ENCODE data around the gene DSCAML1. TPM values are rescaled to one million over a fixed set of nuclear protein-coding genes. Genes with fewer than 3 reads are reported as not detected.

Gene DSCAML1
- total and polyA plus RNA-seq, 4 experiments from 2014 or later = 1.00 to 1.0 TPM; not detected in 2

- H3K4me3 Mint-ChIP-seq = peak overlapping the region in 2 of 8 donors; percentile 17 to 53
- POLR2A ChIA-PET (ENCODE audit: partially characterized antibody) = no interaction called here
Measured at GRCh38 chr11:117529816-117530215, 267.2 kb downstream of the DSCAML1 start.

DNA sequence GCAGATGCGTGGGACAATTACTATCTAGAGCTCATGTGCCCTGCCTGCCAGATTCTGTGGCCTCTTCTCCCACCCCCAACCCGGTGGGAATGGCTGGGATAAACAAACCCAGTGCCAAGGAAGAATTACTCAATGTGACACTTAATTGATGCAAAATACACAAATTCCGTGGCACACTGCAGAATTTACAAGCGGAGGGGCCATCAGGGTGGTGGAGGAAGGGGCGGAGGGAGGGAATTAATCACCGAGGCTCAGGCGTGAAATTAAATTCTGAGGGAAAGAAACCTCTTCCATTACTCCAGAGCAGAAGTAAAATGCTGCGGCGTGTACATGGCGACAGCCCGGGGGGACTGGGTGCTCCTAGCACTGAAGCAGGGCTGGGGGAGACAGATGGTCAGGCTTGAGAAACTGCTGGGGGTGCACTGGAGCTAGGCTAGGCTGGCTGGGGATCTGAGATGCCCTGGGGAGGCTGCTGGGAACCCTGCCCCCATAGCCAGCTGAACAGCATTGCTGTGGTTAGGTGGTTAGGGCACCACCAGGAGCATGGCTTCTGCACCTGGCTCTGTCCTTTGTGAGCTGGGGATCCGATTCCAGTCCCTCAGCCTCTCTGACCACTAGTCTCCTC lies 268.8 kb downstream of the DSCAML1 start:
- Histone ChIP-seq H3K27ac (ENCODE audit: low read depth, low read length) (no peak overlapping the region), H3K4me1 (ENCODE audit: insufficient read depth, low read length) (no peaks in the 10 kb centered on the region), H3K4me3 (ENCODE audit: low read length in 2 of 2) (no peak overlapping the region), H3K36me3 (ENCODE audit: insufficient read depth, low read length) (no peaks in the 10 kb centered on the region), H3K27me3 (ENCODE audit: insufficient read depth, low read length) (no peaks in the 10 kb centered on the region), H3K9me3 (ENCODE audit: control insufficient read depth in 1 of 2, low read length in 2 of 2) (no peaks in the 10 kb centered on the region)
- no peaks in the 10 kb centered on the region for H3K36me3 Mint-ChIP-seq
- intact Hi-C loops (cut with micrococcal nuclease) = no loop called here
- H3K9me3 Mint-ChIP-seq = no peaks in the 10 kb centered on the region
- H3K27me3 Mint-ChIP-seq = peaks cover 21 to 23% of the 10 kb centered on the region in 2 donors
- H3K4me3 Mint-ChIP-seq = no peak overlapping the region
- CTCF ChIA-PET (ENCODE audit: partially characterized antibody) = no interaction called here
- H3K27ac Mint-ChIP-seq = no peak overlapping the region
- POLR2A ChIA-PET (ENCODE audit: partially characterized antibody) = no interaction called here
- DNase-seq = no peak
- H3K4me1 Mint-ChIP-seq = no peaks in the 10 kb centered on the region

More at GRCh38 chr11:117529816-117530215, 267.2 kb downstream of the DSCAML1 start:
- Histone ChIP-seq H3K9me3 (ENCODE audit: control insufficient read depth in 1 of 2, low read length in 2 of 2) (no peaks in the 10 kb centered on the region), H3K4me3 (ENCODE audit: low read length in 2 of 2) (no peak overlapping the region), H3K36me3 (ENCODE audit: insufficient read depth, low read length) (no peaks in the 10 kb centered on the region), H3K27me3 (ENCODE audit: insufficient read depth, low read length) (no peaks in the 10 kb centered on the region), H3K4me1 (ENCODE audit: insufficient read depth, low read length) (no peaks in the 10 kb centered on the region), H3K27ac (ENCODE audit: low read depth, low read length) (no peak overlapping the region)
- no peaks in the 10 kb centered on the region for H3K36me3 Mint-ChIP-seq
- peaks cover 23 to 24% of the 10 kb centered on the region in 2 donors for H3K27me3 Mint-ChIP-seq
- intact Hi-C loops (cut with micrococcal nuclease) = no loop called here
- H3K27ac Mint-ChIP-seq = no peak overlapping the region
- no peaks in the 10 kb centered on the region for H3K4me1 Mint-ChIP-seq
- CTCF ChIA-PET (ENCODE audit: partially characterized antibody) = no interaction called here
- peaks cover 0 to under 1% (median 0%) of the 10 kb centered on the region in 8 donors for H3K9me3 Mint-ChIP-seq
- DNase-seq = no peak

DNA sequence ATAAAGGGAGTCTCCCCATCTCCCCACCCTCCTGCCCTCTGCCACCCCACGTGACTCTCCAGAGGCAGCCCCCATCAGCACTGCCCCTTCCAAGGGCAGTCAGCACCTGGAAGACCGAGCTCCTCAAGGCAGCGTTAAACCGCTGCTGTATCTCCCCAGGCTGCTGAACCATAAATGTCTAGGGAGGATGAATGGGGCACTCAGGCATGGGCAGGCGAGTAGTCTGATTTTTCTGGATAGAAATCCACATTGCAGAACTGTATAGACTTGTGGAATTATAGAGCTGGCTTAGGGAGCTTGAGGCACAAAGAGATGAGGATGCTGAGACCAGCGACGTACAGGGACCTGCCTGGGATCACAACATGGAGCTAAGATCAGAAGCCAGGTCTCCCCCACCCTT lies 269.7 kb downstream of the DSCAML1 start:
- no peaks in the 10 kb centered on the region for H3K4me1 Mint-ChIP-seq
- DNase-seq = no peak
- ChIA-PET CTCF (ENCODE audit: partially characterized antibody) (no interaction called here), POLR2A (ENCODE audit: partially characterized antibody) (no interaction called here)
- no peaks in the 10 kb centered on the region for H3K4me1 ChIP-seq (ENCODE audit: insufficient read depth, low read length)
- no peaks in the 10 kb centered on the region for H3K27me3 ChIP-seq (ENCODE audit: insufficient read depth, low read length)
- no peak overlapping the region for H3K4me3 Mint-ChIP-seq
- no peaks in the 10 kb centered on the region for H3K36me3 Mint-ChIP-seq
- peaks cover 15 to 23% of the 10 kb centered on the region in 2 donors for H3K27me3 Mint-ChIP-seq
- H3K9me3 ChIP-seq (ENCODE audit: control insufficient read depth in 1 of 2, low read length in 2 of 2) = no peaks in the 10 kb centered on the region
- H3K4me3 ChIP-seq (ENCODE audit: low read length in 2 of 2) = no peak overlapping the region
- H3K9me3 Mint-ChIP-seq = no peaks in the 10 kb centered on the region
- no peak overlapping the region for H3K27ac ChIP-seq (ENCODE audit: low read depth, low read length)
- no peaks in the 10 kb centered on the region for H3K36me3 ChIP-seq (ENCODE audit: insufficient read depth, low read length)
- intact Hi-C loops (cut with micrococcal nuclease) = no loop called here
- no peak overlapping the region for H3K27ac Mint-ChIP-seq

GRCh38 chr11:117525866-117526542 lies 271.0 kb downstream of the DSCAML1 start:
- Histone ChIP-seq H3K4me1 (ENCODE audit: insufficient read depth, low read length) (no peaks in the 10 kb centered on the region), H3K27ac (ENCODE audit: low read depth, low read length) (no peak overlapping the region), H3K36me3 (ENCODE audit: insufficient read depth, low read length) (no peaks in the 10 kb centered on the region), H3K4me3 (ENCODE audit: low read length in 2 of 2) (no peak overlapping the region), H3K27me3 (ENCODE audit: insufficient read depth, low read length) (no peaks in the 10 kb centered on the region), H3K9me3 (ENCODE audit: control insufficient read depth in 1 of 2, low read length in 2 of 2) (no peaks in the 10 kb centered on the region)
- peaks cover 12 to 21% of the 10 kb centered on the region in 2 donors for H3K27me3 Mint-ChIP-seq
- intact Hi-C loops (cut with micrococcal nuclease) = no loop called here
- ChIA-PET POLR2A (ENCODE audit: partially characterized antibody) (no interaction called here), CTCF (ENCODE audit: partially characterized antibody) (no interaction called here)
- no peak for DNase-seq
- H3K36me3 Mint-ChIP-seq = no peaks in the 10 kb centered on the region
- no peaks in the 10 kb centered on the region for H3K4me1 Mint-ChIP-seq
- no peaks in the 10 kb centered on the region for H3K9me3 Mint-ChIP-seq
- H3K4me3 Mint-ChIP-seq = no peak overlapping the region
- H3K27ac Mint-ChIP-seq = no peak overlapping the region

DNA sequence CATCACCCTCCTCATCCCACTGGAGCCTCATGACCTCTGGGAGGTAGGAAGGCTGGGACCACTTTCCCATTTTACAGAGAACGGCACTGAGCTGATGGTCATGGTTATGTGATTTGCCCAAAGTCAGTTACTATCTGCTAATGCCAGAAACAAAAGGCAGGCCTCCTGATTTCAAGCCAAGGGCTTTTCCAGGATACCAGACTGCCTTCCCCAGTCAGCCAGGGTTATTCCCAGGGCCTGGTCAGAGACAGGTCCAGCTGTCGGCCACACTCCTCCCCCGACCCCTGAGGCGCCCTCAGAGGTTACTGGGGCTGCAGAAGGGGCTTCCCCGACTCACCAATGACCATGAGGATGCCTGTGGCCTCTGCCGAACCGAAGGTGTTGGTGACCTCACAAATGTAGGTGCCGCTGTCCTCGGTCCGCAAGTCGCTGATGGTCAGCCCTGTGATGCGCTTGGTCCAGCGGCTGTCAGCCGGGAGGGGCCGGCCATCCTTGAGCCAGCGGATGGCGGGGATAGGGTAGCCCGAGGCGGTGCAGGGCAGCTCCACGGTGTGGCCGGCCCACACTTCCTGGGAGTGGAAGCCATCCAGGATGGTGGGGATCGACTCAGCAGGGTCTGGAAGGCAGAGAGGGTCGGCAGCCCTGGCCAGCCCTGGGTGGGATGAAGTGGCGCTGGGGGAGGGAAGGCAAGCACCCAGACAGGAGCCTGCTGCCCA lies 272.4 kb downstream of the DSCAML1 start:
- Histone ChIP-seq H3K9me3 (ENCODE audit: control insufficient read depth in 1 of 2, low read length in 2 of 2) (no peaks in the 10 kb centered on the region), H3K4me1 (ENCODE audit: insufficient read depth, low read length) (no peaks in the 10 kb centered on the region), H3K4me3 (ENCODE audit: low read length in 2 of 2) (no peak overlapping the region), H3K27ac (ENCODE audit: low read depth, low read length) (no peak overlapping the region), H3K27me3 (ENCODE audit: insufficient read depth, low read length) (no peaks in the 10 kb centered on the region), H3K36me3 (ENCODE audit: insufficient read depth, low read length) (no peaks in the 10 kb centered on the region)
- Mint-ChIP-seq H3K9me3 (no peaks in the 10 kb centered on the region), H3K4me1 (no peaks in the 10 kb centered on the region), H3K4me3 (no peak overlapping the region), H3K27ac (no peak overlapping the region), H3K27me3 (peaks cover 6 to 16% of the 10 kb centered on the region in 2 donors), H3K36me3 (no peaks in the 10 kb centered on the region)
- ChIA-PET CTCF (ENCODE audit: partially characterized antibody) (no interaction called here), POLR2A (ENCODE audit: partially characterized antibody) (no interaction called here)
- DNase-seq = no peak
- intact Hi-C loops (cut with micrococcal nuclease) = no loop called here

DNA sequence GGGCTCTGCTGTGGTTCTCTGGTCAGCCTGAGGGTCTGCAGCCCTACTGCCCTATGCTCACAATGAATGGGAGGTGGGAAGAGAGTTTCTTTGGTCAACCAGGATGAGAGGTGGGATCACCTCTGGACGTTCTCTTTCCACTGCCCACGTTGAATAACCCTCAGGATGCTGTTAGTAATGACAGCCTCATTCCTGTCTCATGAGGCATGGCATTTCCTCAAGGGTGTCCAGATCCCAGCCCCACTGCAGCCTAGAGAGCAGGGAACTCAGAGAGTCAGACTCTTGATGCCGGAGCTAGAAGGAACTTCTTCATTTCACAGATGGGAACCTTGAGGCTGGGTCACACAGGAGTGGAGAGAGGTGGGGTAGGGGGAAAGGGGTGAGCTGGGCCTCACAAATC lies 273.3 kb downstream of the DSCAML1 start:
- peaks cover 6 to 11% of the 10 kb centered on the region in 2 donors for H3K27me3 Mint-ChIP-seq
- no peaks in the 10 kb centered on the region for H3K9me3 Mint-ChIP-seq
- CTCF ChIA-PET (ENCODE audit: partially characterized antibody) = no interaction called here
- no peaks in the 10 kb centered on the region for H3K27me3 ChIP-seq (ENCODE audit: insufficient read depth, low read length)
- no peaks in the 10 kb centered on the region for H3K4me1 ChIP-seq (ENCODE audit: insufficient read depth, low read length)
- H3K27ac Mint-ChIP-seq = no peak overlapping the region
- no peaks in the 10 kb centered on the region for H3K36me3 ChIP-seq (ENCODE audit: insufficient read depth, low read length)
- no peak overlapping the region for H3K27ac ChIP-seq (ENCODE audit: low read depth, low read length)
- H3K9me3 ChIP-seq (ENCODE audit: control insufficient read depth in 1 of 2, low read length in 2 of 2) = no peaks in the 10 kb centered on the region
- no peaks in the 10 kb centered on the region for H3K36me3 Mint-ChIP-seq
- POLR2A ChIA-PET (ENCODE audit: partially characterized antibody) = no interaction called here
- no peaks in the 10 kb centered on the region for H3K4me1 Mint-ChIP-seq
- no peak overlapping the region for H3K4me3 Mint-ChIP-seq
- H3K4me3 ChIP-seq (ENCODE audit: low read length in 2 of 2) = no peak overlapping the region
- intact Hi-C loops (cut with micrococcal nuclease) = no loop called here
- no peak for DNase-seq

- Histone ChIP-seq H3K4me1 (ENCODE audit: insufficient read depth, low read length) (no peaks in the 10 kb centered on the region), H3K36me3 (ENCODE audit: insufficient read depth, low read length) (no peaks in the 10 kb centered on the region), H3K27me3 (ENCODE audit: insufficient read depth, low read length) (no peaks in the 10 kb centered on the region), H3K4me3 (ENCODE audit: low read length in 2 of 2) (no peak overlapping the region), H3K27ac (ENCODE audit: low read depth, low read length) (no peak overlapping the region), H3K9me3 (ENCODE audit: control insufficient read depth in 1 of 2, low read length in 2 of 2) (no peaks in the 10 kb centered on the region)
- Mint-ChIP-seq H3K9me3 (no peaks in the 10 kb centered on the region), H3K4me1 (no peaks in the 10 kb centered on the region), H3K4me3 (no peak overlapping the region), H3K36me3 (no peaks in the 10 kb centered on the region), H3K27ac (no peak overlapping the region), H3K27me3 (peaks cover 2 to 3% of the 10 kb centered on the region in 2 donors)
- POLR2A ChIA-PET (ENCODE audit: partially characterized antibody) = no interaction called here
- CTCF ChIA-PET (ENCODE audit: partially characterized antibody) = no interaction called here
- intact Hi-C loops (cut with micrococcal nuclease) = no loop called here
- DNase-seq = no peak
Measured at GRCh38 chr11:117521974-117522373, 275.0 kb downstream of the DSCAML1 start.
